Neuronal stem cell (in vitro differentiated cells): ENCODE data around the gene ASPHD1.
A peak's percentile ranks its signal among the peaks of the same experiment; 100 is the strongest.

Experiments used
- DNase-seq: peaks from one replicate; pipeline ENCODE4 v3.0.0-alpha.2; 2013; ENCODE audit warnings: low spot score
- H2AFZ ChIP-seq: one replicate; pipeline ENCODE4 v1.6.1; 2013; ENCODE audit warnings: mild to moderate bottlenecking, low read length, inconsistent platforms
- H2AK5ac ChIP-seq: 2 replicates; pipeline ENCODE4 v1.6.1; 2013; ENCODE audit warnings: low read depth, mild to moderate bottlenecking, inconsistent platforms, low read length, moderate library complexity, mixed read lengths
- H2BK120ac ChIP-seq: 2 replicates; pipeline ENCODE4 v1.6.1; 2013; ENCODE audit warnings: low read depth, mild to moderate bottlenecking, inconsistent platforms, low read length, moderate library complexity, mixed read lengths
- H2BK12ac ChIP-seq: one replicate; pipeline ENCODE4 v1.6.1; 2013; ENCODE audit warnings: low read length, inconsistent platforms
- H2BK15ac ChIP-seq: 2 replicates; pipeline ENCODE4 v1.6.1; 2013; ENCODE audit warnings: mild to moderate bottlenecking, low read length, inconsistent platforms, mixed read lengths
- H2BK5ac ChIP-seq: one replicate; pipeline ENCODE4 v1.6.1; 2013; ENCODE audit warnings: inconsistent platforms, mild to moderate bottlenecking, low read length, moderate library complexity
- H3K14ac ChIP-seq: one replicate; pipeline ENCODE4 v1.6.1; 2013; ENCODE audit warnings: low read length, inconsistent platforms
- H3K18ac ChIP-seq: 2 replicates; pipeline ENCODE4 v1.6.1; 2013; ENCODE audit warnings: low read length, inconsistent platforms
- H3K23ac ChIP-seq: 2 replicates; pipeline ENCODE4 v1.6.1; 2013; ENCODE audit warnings: low read depth, mild to moderate bottlenecking, mixed read lengths, low read length, inconsistent platforms; ENCODE audit not compliant: poor library complexity
- H3K27ac ChIP-seq: replicated peaks from 3 replicates; pipeline ENCODE4 v1.5.1; 2013; ENCODE audit warnings: low read length, inconsistent platforms
- H3K27me3 ChIP-seq, 3 experiments: 2 replicates each; pipeline ENCODE4 v1.6.1; 2013; ENCODE audit warnings: low read length in 3 of 3, mild to moderate bottlenecking in 2 of 3, inconsistent platforms in 1 of 3, low read depth in 1 of 3, mixed read lengths in 1 of 3, moderate library complexity in 1 of 3; ENCODE audit not compliant: control insufficient read depth in 3 of 3, insufficient read depth in 3 of 3
- H3K36me3 ChIP-seq, 2 donors: replicated peaks in 1 of 2; 2 replicates each; pipeline ENCODE4 v1.6.1; 2013; ENCODE audit warnings: low read length in 2 of 2; ENCODE audit not compliant: control insufficient read depth in 2 of 2, insufficient read depth in 2 of 2
- H3K4ac ChIP-seq: 2 replicates; pipeline ENCODE4 v1.6.1; 2013; ENCODE audit warnings: inconsistent platforms, mild to moderate bottlenecking, low read length, moderate library complexity
- H3K4me1 ChIP-seq, 2 donors: 1 replicate in 1 of 2; 2 replicates in 1 of 2; pipeline ENCODE4 v1.6.1; 2013; ENCODE audit warnings: low read length in 2 of 2, low read depth in 1 of 2; ENCODE audit not compliant: control insufficient read depth in 2 of 2, insufficient read depth in 1 of 2
- H3K4me2 ChIP-seq: one replicate; pipeline ENCODE4 v1.6.1; 2013; ENCODE audit warnings: mild to moderate bottlenecking, low read length, inconsistent platforms; ENCODE audit not compliant: insufficient read depth, poor library complexity, severe bottlenecking
- H3K4me3 ChIP-seq, 2 donors: 2 replicates each; pipeline ENCODE4 v1.5.1; 2013; ENCODE audit warnings: low read length in 2 of 2, mild to moderate bottlenecking in 2 of 2, inconsistent platforms in 1 of 2, moderate library complexity in 1 of 2
- H3K79me1 ChIP-seq: one replicate; pipeline ENCODE4 v1.6.1; 2013; ENCODE audit warnings: low read depth, mild to moderate bottlenecking, inconsistent platforms, low read length, moderate library complexity
- H3K9ac ChIP-seq: one replicate; pipeline ENCODE4 v1.6.1; 2013; ENCODE audit warnings: mild to moderate bottlenecking, low read depth, low read length, inconsistent platforms; ENCODE audit not compliant: poor library complexity
- H3K9me3 ChIP-seq, 2 donors: replicated peaks in 1 of 2; 2 replicates each; pipeline versions ENCODE3 to v1.6.1; 2013; ENCODE audit warnings: low read length in 2 of 2, mild to moderate bottlenecking in 2 of 2, inconsistent platforms in 1 of 2, low read depth in 1 of 2, mixed read lengths in 1 of 2, moderate library complexity in 1 of 2; ENCODE audit not compliant: control insufficient read depth in 2 of 2, insufficient read depth in 1 of 2
- H4K8ac ChIP-seq: one replicate; pipeline ENCODE4 v1.6.1; 2013; ENCODE audit warnings: low read depth, mild to moderate bottlenecking, inconsistent platforms, low read length, moderate library complexity
- H4K91ac ChIP-seq: one replicate; pipeline ENCODE4 v1.6.1; 2013; ENCODE audit warnings: low read length, low read depth, mild to moderate bottlenecking, inconsistent platforms; ENCODE audit not compliant: poor library complexity
- WGBS, 2 donors: extraction: QIAGEN DNeasy Blood & Tissue Kit; methylation state at CpG; one replicate each; pipeline ENCODE4 v1.1.7; 2013; ENCODE audit warnings: missing lambda C conversion rate in 2 of 2, mixed read lengths in 1 of 2; ENCODE audit not compliant: insufficient read length in 2 of 2, insufficient replicate concordance in 1 of 2; ENCODE audit errors: extremely low coverage in 2 of 2; 5-methylcytosine and 5-hydroxymethylcytosine counted together

ASPHD1 gene

DNA sequence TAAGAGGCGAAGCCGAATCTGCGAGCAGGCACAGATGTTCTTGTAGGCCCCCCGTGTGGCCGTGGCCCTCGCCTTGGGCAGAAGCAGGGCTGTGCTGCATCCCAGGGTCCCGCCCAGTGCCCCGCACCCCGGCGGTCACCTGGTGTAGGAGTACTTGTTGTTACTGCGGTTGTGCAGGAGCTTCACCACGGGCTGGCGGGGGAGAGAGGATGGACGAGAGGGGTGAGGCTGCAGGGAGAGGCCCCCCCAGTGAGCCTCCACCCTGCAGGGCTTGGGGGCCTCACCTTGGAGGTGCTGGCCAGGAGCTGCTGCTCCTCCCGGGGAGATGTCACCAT is 11.4 kb downstream of the ASPHD1 start:
- no peak overlapping the region for H2BK15ac ChIP-seq
- no peaks in the 10 kb centered on the region for H3K27me3 ChIP-seq
- H3K23ac ChIP-seq, result no peak overlapping the region
- H3K9me3 ChIP-seq, result no peaks in the 10 kb centered on the region
- no peak overlapping the region for H4K91ac ChIP-seq
- peaks cover 1% of the 10 kb centered on the region for H3K79me1 ChIP-seq
- H3K14ac ChIP-seq, result no peak overlapping the region
- no peak overlapping the region for H2AK5ac ChIP-seq
- H2BK120ac ChIP-seq, result no peak overlapping the region
- H2AFZ ChIP-seq, result no peak overlapping the region
- peak overlapping the region; percentile 44 for H3K9ac ChIP-seq
- no peak overlapping the region for H3K4me2 ChIP-seq
- WGBS, 2 donors, result no CpG with 5 or more reads among the region's 15 CpGs
- H2BK5ac ChIP-seq, result no peak overlapping the region
- no peak overlapping the region for H3K27ac ChIP-seq
- no peak overlapping the region for H3K4me3 ChIP-seq
- no peak for DNase-seq
- no peak overlapping the region for H3K4ac ChIP-seq
- peaks cover 0 to 4% of the 10 kb centered on the region in 2 donors for H3K4me1 ChIP-seq
- H3K36me3 ChIP-seq, result peaks cover 3 to 11% of the 10 kb centered on the region in 2 donors
- no peak overlapping the region for H4K8ac ChIP-seq
- no peak overlapping the region for H2BK12ac ChIP-seq
- no peak overlapping the region for H3K18ac ChIP-seq

DNA sequence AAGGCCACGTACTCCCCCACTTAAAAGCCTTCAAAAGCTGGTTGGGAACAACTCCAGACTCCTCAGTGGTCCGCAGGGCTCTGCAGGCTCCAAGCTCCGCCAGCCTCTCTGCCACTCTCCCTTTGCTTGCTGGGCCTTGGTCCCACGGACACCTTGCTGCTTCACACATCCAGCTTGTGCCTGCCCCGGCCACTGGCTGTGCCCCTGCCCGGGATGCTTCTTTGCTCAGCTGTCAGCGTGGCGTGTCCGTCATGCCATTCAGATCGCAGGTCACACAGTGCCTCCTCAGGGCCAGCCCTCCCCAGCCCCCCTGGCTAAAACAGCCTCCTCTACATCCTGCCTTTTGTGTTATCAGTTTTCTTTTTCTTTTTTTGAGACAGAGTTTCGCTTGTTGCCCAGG is 11.8 kb downstream of the ASPHD1 start:
- Histone ChIP-seq H4K8ac (no peak overlapping the region), H3K4me2 (no peak overlapping the region), H2BK15ac (no peak overlapping the region), H3K27ac (no peak overlapping the region), H3K4me3 (no peak overlapping the region), H3K14ac (peak overlapping the region; percentile 56), H2BK120ac (no peak overlapping the region), H2BK5ac (peak overlapping the region; percentile 66), H4K91ac (no peak overlapping the region), H3K4ac (no peak overlapping the region), H3K27me3 (no peaks in the 10 kb centered on the region), H3K79me1 (peaks cover 1% of the 10 kb centered on the region), H3K9ac (peak overlapping the region; percentile 44), H2BK12ac (no peak overlapping the region), H2AFZ (no peak overlapping the region), H3K23ac (no peak overlapping the region), H2AK5ac (no peak overlapping the region), H3K9me3 (no peaks in the 10 kb centered on the region), H3K36me3 (peaks cover 3 to 13% of the 10 kb centered on the region in 2 donors), H3K4me1 (peaks cover 0 to 4% of the 10 kb centered on the region in 2 donors), H3K18ac (no peak overlapping the region)
- WGBS, 2 donors, result no CpG with 5 or more reads among the region's 11 CpGs
- no peak for DNase-seq

DNA sequence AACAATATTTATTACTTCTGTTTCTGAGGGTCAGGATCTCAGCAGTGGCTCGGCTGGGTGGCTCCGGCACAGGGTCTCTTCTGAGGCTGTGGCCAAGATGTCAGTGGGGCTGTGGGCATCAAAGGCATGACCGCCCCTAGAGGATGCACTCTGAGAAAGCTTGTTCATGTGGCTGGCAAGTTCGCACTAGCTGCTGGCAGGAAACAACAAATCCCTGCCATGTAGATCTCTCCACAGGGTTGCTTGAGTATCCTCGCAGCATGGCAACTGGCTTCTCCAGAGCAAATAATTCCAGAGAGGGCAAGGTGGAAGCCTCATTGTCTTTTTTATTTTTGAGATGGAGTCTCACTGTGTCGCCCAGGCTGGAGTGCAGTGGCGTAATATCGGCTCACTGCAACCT is 13.2 kb downstream of the ASPHD1 start:
- H3K4me3 ChIP-seq, result no peak overlapping the region
- peaks cover 0 to 4% of the 10 kb centered on the region in 2 donors for H3K4me1 ChIP-seq
- no peaks in the 10 kb centered on the region for H3K27me3 ChIP-seq
- no peak overlapping the region for H2AFZ ChIP-seq
- no peak overlapping the region for H3K27ac ChIP-seq
- H2BK120ac ChIP-seq, result no peak overlapping the region
- no peak overlapping the region for H3K4ac ChIP-seq
- peak overlapping the region; percentile 75 for H2BK5ac ChIP-seq
- H3K79me1 ChIP-seq, result peaks cover 1% of the 10 kb centered on the region
- no peak for DNase-seq
- no peak overlapping the region for H4K8ac ChIP-seq
- no peak overlapping the region for H2BK15ac ChIP-seq
- WGBS, 2 donors, result no CpG with 5 or more reads among the region's 8 CpGs
- no peak overlapping the region for H3K4me2 ChIP-seq
- H4K91ac ChIP-seq, result no peak overlapping the region
- no peak overlapping the region for H2BK12ac ChIP-seq
- peaks cover 3 to 17% of the 10 kb centered on the region in 2 donors for H3K36me3 ChIP-seq
- H3K9me3 ChIP-seq, result no peaks in the 10 kb centered on the region
- no peak overlapping the region for H3K18ac ChIP-seq
- H2AK5ac ChIP-seq, result no peak overlapping the region
- no peak overlapping the region for H3K23ac ChIP-seq
- H3K14ac ChIP-seq, result no peak overlapping the region
- no peak overlapping the region for H3K9ac ChIP-seq

DNA sequence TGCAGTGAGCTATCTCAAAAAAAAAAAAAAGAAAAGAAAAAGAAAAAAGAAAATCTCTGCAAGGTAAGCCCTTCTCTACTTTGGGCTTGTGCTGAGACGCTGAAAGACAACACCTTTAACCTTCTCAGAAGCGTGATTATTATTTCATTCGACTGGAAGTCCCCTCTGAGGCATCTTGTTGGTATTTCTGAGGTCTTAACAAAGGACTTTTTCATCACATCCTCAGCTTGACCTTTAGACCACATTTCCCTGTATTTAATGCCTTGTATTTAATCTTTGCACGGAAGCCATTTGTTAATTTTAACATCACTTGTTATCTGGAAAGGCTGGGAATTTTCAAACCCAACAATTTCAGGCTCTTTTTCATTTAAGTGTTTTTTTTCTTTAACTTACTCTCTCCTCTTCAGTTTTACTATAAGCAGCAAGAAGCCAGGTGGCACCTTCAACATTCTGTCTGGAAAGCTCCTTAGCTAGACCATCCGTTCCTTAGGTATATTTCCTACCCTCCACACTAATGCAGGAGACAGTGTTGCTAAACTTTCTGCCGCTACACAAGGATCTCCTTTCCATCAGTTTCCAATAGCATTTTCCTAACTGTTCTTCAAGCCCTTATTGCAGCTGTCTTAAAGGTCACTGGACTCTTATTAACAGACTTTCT is 15.4 kb downstream of the ASPHD1 start:
- H2AK5ac ChIP-seq, result no peak overlapping the region
- no peak for DNase-seq
- H3K9ac ChIP-seq, result no peak overlapping the region
- no peaks in the 10 kb centered on the region for H3K9me3 ChIP-seq
- H3K23ac ChIP-seq, result no peak overlapping the region
- no peak overlapping the region for H3K4me2 ChIP-seq
- no peak overlapping the region for H2BK12ac ChIP-seq
- no peak overlapping the region for H3K18ac ChIP-seq
- no peak overlapping the region for H3K14ac ChIP-seq
- H2BK120ac ChIP-seq, result no peak overlapping the region
- H3K4me1 ChIP-seq, result peaks cover 0 to 4% of the 10 kb centered on the region in 2 donors
- no peak overlapping the region for H4K91ac ChIP-seq
- H3K36me3 ChIP-seq, result peaks cover 3 to 36% of the 10 kb centered on the region in 2 donors
- no peak overlapping the region for H3K27ac ChIP-seq
- H2AFZ ChIP-seq, result no peak overlapping the region
- no CpG with 5 or more reads among the region's 6 CpGs for WGBS, 2 donors
- H2BK5ac ChIP-seq, result no peak overlapping the region
- no peaks in the 10 kb centered on the region for H3K27me3 ChIP-seq
- no peak overlapping the region for H2BK15ac ChIP-seq
- no peak overlapping the region for H3K4ac ChIP-seq
- no peaks in the 10 kb centered on the region for H3K79me1 ChIP-seq
- H3K4me3 ChIP-seq, result no peak overlapping the region
- H4K8ac ChIP-seq, result no peak overlapping the region
